Muscle of leg (tissue), 11 donors: ENCODE measurements around the gene SDF4. TPM values are rescaled to one million over a fixed set of nuclear protein-coding genes. Genes with fewer than 3 reads are reported as not detected.

Source experiments
- DNase-seq: peaks from one replicate; pipeline ENCODE4 v3.0.0; 2013
- H3K27ac ChIP-seq: one replicate; pipeline ENCODE4 v1.5.1; 2013; ENCODE audit warnings: mild to moderate bottlenecking, low read length, control low read depth
- H3K27me3 ChIP-seq: one replicate; pipeline ENCODE4 v1.6.1; 2013; ENCODE audit warnings: low read length; ENCODE audit not compliant: control insufficient read depth, insufficient read depth
- H3K36me3 ChIP-seq: one replicate; pipeline ENCODE4 v1.6.1; 2013; ENCODE audit warnings: low read length; ENCODE audit not compliant: control insufficient read depth, insufficient read depth
- H3K4me1 ChIP-seq: one replicate; pipeline ENCODE4 v1.6.1; 2013; ENCODE audit warnings: low read length; ENCODE audit not compliant: control insufficient read depth, insufficient read depth
- H3K4me3 ChIP-seq: one replicate; pipeline ENCODE4 v1.5.1; 2013; ENCODE audit warnings: low read length, control low read depth
- H3K9me3 ChIP-seq: replicated peaks from 2 replicates; pipeline ENCODE4 v1.6.1; 2013; ENCODE audit warnings: low read depth, low read length; ENCODE audit not compliant: control insufficient read depth
- WGBS: methylation state at CpG from one replicate; pipeline ENCODE4 v1.1.5; 2013; ENCODE audit warnings: missing lambda C conversion rate; ENCODE audit not compliant: insufficient coverage; 5-methylcytosine and 5-hydroxymethylcytosine counted together
- polyA plus RNA-seq, 8 donors: library from polyadenylated mRNA; unstranded; fragments of 120-200 nt; gene quantifications; one replicate each; pipeline versions ENCODE4 v1.2.1 to v1.2.3, GENCODE V29; 2013; ENCODE audit warnings: inconsistent platforms in 1 of 8, low replicate concordance in 1 of 8; ENCODE audit not compliant: insufficient read length in 8 of 8, insufficient read depth in 1 of 8
- total RNA-seq: library from RNA; stranded (reverse); fragments of 120-200 nt; gene quantifications from one replicate; pipeline ENCODE4 v1.2.4, GENCODE V29; 2013

SDF4 gene
- total and polyA plus RNA-seq, 9 donors, result 57.2 to 117 (median 98.6) TPM

DNA sequence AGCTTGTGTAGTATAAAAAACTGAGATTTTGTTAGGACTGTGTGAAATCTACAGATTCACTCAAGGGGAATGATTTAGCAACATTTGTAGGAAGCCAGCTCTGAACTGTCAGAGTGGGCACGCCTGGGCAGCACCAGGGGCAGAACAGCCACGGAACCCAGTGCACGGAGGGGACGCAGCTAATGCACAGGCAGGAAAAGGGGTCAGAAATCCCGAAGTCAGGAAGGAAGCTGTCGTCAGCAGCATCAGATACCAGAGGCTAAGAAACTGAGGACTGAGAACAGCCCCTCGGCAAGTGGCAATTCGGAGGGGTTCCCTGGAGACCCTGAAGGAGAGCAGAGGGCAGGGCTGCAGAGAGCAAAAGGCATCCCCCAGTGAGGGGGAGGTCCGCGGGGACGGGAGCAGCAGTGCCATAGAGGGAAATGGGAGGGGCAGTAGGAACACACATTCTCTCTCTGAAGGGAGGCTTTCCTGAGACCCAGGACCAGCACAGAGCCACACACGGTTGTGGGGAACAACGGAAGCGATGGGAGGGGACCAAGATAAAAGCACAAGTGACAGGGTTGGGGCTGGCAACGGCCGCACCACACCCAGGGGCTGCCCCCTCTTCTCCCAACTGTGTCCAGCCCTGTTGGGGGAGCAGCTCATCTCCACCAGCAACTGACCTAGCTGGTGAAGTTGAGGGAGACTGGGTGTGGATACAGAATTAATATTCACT lies 29.2 kb upstream of the SDF4 start:
- no peaks in the 10 kb centered on the region for H3K27me3 ChIP-seq
- no peaks in the 10 kb centered on the region for H3K9me3 ChIP-seq
- H3K27ac ChIP-seq, result no peak overlapping the region
- WGBS, result 68% methylated on average over 11 of the region's 16 CpGs
- DNase-seq, result no peak
- peaks cover 76% of the 10 kb centered on the region for H3K36me3 ChIP-seq
- no peaks in the 10 kb centered on the region for H3K4me1 ChIP-seq
- no peak overlapping the region for H3K4me3 ChIP-seq

DNA sequence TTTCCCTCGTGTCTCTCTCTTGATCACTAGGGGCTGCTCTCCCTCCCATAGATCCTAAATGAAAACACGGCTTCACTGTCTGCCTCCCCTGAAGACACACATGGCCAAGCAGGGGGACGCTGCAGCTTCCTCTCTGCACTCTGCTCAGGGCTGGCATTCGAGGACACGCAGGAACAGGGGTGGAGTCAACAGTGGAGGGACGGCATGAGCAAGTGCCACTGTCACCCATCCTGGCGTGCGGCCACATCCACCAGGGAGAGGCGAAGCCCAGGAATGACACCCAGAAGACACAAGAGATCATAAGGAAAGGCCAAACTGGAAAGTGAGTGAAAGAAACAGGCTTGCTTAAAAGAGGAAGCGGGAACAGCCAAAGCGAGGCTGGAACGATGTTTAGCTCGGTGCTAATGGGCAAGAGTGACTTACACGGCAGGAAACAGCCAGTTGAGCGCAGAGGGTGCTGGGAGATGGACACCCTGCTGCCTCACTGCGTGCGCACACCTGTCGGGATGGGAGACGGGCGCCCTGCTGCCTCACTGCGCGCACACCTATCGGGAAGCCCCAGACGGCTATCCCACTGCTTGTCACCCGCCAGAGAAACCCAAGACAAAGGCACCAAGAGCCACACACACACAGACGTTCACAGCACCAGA lies 28.3 kb upstream of the SDF4 start:
- no peaks in the 10 kb centered on the region for H3K9me3 ChIP-seq
- no peaks in the 10 kb centered on the region for H3K27me3 ChIP-seq
- 81% methylated on average over 26 of the region's 26 CpGs for whole genome bisulfite sequencing
- H3K4me1 ChIP-seq, result no peaks in the 10 kb centered on the region
- peaks cover 77% of the 10 kb centered on the region for H3K36me3 ChIP-seq
- H3K4me3 ChIP-seq, result no peak overlapping the region
- DNase-seq, result no peak
- H3K27ac ChIP-seq, result no peak overlapping the region

DNA sequence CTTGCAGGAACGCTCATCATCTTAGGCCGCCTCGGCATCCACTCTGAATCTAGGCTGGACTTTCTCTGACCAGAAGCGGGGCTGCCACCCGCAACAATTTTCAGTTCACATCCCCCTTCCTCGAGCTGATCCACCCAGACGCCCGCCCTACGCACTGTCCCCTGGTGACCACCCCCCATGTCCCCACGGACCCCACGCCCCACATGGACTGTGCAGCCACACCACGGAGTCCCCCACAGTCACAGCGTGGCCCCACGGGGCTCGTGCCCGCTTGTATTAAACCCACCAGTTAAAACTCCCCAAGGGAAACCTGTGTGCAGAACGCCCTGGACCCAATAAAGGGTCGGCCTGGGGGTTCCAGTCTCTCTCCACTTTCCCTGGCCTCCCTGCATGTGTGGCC lies 27.7 kb upstream of the SDF4 start:
- Histone ChIP-seq H3K27ac (no peak overlapping the region), H3K9me3 (no peaks in the 10 kb centered on the region), H3K4me1 (no peaks in the 10 kb centered on the region), H3K27me3 (no peaks in the 10 kb centered on the region), H3K36me3 (peaks cover 78% of the 10 kb centered on the region), H3K4me3 (no peak overlapping the region)
- 90% methylated on average over 16 of the region's 18 CpGs for WGBS
- DNase-seq, result no peak

DNA sequence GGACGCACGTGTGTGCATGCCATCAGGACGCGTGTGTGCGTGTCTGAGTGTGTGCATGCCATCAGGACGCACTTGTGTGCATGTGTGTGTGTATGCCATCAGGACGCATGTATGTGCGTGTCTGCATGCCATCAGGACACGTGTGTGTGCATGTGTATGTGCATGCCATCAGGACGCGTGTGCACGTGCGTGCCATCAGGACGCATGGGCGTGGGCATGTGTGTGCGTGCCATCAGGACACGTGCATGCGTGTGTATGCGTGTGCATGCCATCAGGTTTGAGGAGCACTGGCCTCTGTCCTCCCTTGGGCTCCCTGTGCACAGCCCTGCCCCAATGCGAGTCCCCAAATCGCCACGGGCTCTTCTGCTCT lies 27.3 kb upstream of the SDF4 start:
- H3K36me3 ChIP-seq, result peaks cover 79% of the 10 kb centered on the region
- DNase-seq, result no peak
- no peak overlapping the region for H3K27ac ChIP-seq
- H3K27me3 ChIP-seq, result no peaks in the 10 kb centered on the region
- H3K4me1 ChIP-seq, result no peaks in the 10 kb centered on the region
- H3K9me3 ChIP-seq, result no peaks in the 10 kb centered on the region
- no peak overlapping the region for H3K4me3 ChIP-seq
- 94% methylated on average over 22 of the region's 22 CpGs for WGBS

DNA sequence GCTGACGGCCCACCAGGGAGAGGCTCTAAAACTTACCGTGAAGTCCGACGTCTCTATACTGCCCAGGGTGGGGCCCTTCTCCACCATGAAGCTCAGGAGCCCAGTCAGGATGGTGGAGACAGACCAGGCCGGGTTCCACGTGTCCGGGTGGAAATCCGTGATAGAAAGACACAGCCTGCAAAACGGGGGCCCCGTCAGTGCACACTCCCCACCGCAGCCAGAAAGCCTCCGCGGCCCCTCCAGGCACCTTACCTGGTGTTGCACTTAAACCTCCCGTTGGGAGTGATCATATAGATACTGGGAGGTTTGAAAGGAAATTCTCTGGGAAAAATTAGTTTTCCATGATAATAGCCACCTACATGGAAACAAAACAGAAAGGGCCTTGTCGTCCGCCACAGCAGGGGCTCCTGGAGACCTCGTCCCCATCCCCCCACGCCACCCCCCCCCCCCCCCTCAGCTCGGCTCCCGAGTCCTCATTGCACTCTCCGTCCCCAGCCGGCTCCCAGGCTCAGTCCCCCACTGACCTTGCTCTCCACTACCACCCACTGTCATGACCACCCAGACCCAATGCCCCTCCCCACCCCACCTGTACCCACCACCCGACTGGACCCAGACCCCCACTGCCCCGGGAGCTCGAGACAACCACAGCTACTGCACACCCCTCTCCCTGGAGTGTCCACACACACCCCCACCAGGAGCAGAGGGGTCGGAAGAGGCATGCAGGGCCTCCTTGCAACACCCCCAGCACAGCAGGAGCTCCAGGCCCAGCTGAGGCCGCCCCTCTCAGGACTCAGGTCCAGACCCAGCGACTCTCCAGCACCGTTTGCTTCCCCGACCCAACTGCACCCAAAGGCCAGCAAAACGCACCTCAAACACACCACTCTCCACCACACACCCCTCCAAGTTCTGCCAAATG lies 25.4 kb upstream of the SDF4 start:
- Histone ChIP-seq H3K4me1 (no peaks in the 10 kb centered on the region), H3K27ac (no peak overlapping the region), H3K36me3 (peaks cover 77% of the 10 kb centered on the region), H3K9me3 (no peaks in the 10 kb centered on the region), H3K4me3 (no peak overlapping the region), H3K27me3 (no peaks in the 10 kb centered on the region)
- no peak for DNase-seq
- WGBS, result 88% methylated on average over 22 of the region's 31 CpGs

DNA sequence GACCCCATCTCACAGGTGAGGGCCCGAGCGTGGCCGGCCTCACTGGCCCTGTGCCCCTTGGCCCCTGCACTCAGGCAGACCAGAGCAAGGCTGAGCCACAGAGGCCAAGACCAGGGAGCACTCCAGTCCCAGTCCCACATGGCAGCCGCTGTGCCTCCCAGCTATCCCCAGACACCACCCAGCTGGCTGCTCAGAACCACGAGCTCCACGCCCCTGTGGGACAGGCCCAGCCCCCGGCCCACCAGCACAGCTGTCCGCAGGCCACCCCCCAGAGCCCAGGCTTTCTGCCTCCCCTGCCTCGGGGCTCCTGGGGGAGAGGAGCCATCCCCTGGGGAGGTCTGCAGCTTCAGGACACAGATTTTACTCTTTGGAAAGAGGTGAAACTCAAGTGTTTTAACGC lies 23.8 kb upstream of the SDF4 start:
- no peaks in the 10 kb centered on the region for H3K4me1 ChIP-seq
- H3K27ac ChIP-seq, result no peak overlapping the region
- H3K9me3 ChIP-seq, result no peaks in the 10 kb centered on the region
- no peak for DNase-seq
- 87% methylated on average over 7 of the region's 10 CpGs for WGBS
- H3K4me3 ChIP-seq, result no peak overlapping the region
- no peaks in the 10 kb centered on the region for H3K27me3 ChIP-seq
- peaks cover 70% of the 10 kb centered on the region for H3K36me3 ChIP-seq

DNA sequence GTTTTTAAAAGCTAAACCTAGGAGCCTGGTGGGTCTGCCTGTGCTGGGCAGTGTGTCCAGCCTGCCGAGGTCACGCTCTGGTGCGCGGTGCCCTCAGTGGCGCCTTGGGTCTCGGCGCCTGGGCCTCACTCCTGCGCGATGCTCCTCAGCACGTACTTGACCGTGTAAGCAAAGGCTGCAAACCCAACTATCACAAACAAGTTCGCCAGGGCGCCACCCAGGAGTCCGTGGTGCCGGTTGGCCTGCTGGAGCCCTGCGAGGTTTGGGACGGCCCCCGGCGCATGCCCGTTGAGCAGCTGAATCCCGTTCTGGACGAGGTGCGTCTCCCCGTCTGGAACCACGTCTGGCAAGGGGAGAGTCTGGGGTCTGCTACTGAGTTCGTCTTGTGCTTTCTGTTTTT lies 23.3 kb upstream of the SDF4 start:
- no peak for DNase-seq
- Histone ChIP-seq H3K9me3 (no peaks in the 10 kb centered on the region), H3K4me1 (no peaks in the 10 kb centered on the region), H3K27me3 (no peaks in the 10 kb centered on the region), H3K27ac (no peak overlapping the region), H3K4me3 (no peak overlapping the region), H3K36me3 (peaks cover 65% of the 10 kb centered on the region)
- WGBS, result 94% methylated on average over 26 of the region's 26 CpGs

DNA sequence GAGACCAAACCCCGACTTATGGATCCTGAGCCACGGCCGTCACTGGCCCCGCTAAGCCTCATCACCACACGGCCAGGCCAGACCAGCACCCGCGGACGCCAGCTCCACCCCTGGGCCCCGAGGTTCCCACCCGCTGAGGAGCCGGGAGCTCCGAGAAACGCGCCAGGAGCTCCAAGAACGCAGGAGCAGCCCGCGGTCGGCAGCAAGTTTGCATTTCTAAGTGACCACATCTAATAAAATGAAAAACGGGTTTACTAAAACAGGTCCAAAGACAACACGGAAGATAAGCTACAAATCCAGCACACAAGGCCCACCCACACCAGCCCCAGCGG lies 22.8 kb upstream of the SDF4 start:
- Histone ChIP-seq H3K27me3 (no peaks in the 10 kb centered on the region), H3K36me3 (peaks cover 61% of the 10 kb centered on the region), H3K27ac (no peak overlapping the region), H3K4me1 (no peaks in the 10 kb centered on the region), H3K9me3 (no peaks in the 10 kb centered on the region), H3K4me3 (no peak overlapping the region)
- WGBS, result 86% methylated on average over 20 of the region's 21 CpGs
- no peak for DNase-seq

DNA sequence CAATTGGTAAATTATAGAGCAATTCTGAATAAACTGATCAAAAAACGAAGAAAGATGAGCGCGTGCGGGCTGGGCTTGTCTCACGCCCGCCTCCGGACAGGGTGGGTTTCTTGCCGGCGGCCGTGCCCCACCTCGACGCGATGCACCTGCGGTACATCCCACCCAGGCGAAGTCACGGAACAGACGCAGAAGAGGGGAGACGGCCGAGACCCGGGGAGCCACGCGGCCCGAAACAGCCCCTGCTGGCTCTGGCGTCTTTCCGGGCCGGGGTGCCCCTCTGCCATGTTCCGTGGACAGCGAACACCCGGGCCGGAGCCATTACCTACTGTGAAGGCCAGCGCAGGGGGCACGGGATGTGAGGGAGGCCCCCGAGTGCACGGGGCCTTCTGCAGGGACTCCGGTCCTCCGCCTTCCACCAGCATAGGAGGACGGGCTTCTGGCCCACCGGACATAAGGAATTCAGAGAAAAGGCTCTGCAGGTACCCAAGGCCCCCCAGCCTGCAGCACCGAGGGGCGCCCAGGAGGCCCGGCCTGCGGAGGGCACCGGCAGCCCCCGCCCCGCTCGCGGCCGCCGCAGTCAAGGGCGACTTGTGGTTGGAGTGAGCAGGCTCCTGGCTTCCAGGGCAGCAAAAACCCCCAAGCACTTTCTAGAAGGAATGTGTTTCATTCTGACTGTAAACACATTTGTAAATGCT lies 22.3 kb upstream of the SDF4 start:
- H3K27ac ChIP-seq, result no peak overlapping the region
- no peak overlapping the region for H3K4me3 ChIP-seq
- WGBS, result 93% methylated on average over 47 of the region's 50 CpGs
- no peak for DNase-seq
- H3K4me1 ChIP-seq, result no peaks in the 10 kb centered on the region
- no peaks in the 10 kb centered on the region for H3K27me3 ChIP-seq
- no peaks in the 10 kb centered on the region for H3K9me3 ChIP-seq
- H3K36me3 ChIP-seq, result peaks cover 57% of the 10 kb centered on the region

DNA sequence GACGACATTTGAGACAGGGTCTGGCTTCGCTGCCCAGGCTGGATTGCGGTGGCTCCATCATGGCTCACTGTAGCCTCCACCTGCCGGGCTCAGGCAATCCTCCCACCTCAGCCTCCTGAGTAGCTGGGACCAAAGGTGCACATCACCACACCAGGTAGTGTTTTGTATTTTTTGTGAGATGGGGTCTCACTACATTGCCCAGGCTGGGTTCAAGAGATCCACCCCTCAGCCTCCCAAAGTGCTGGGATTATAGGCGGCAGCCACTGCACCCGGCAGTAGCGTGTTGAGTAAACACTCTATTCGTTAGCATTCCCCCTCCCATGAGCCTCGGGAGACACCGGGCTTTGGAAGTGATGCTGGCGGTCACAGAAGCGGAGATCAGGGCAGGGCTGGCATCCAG lies 21.5 kb upstream of the SDF4 start:
- Histone ChIP-seq H3K4me3 (no peak overlapping the region), H3K36me3 (peaks cover 51% of the 10 kb centered on the region), H3K27ac (no peak overlapping the region), H3K4me1 (no peaks in the 10 kb centered on the region), H3K9me3 (no peaks in the 10 kb centered on the region), H3K27me3 (no peaks in the 10 kb centered on the region)
- WGBS, result 90% methylated on average over 11 of the region's 12 CpGs
- DNase-seq, result no peak
